Heart left ventricle (tissue), 13 donors: ENCODE data around the gene RNF135.

Source experiments
- POLR2A ChIP-seq, 2 donors: fragments of 450-650 bp; IDR thresholded peaks; one replicate each; pipeline ENCODE4 v1.6.1; 2017; ENCODE audit warnings: antibody characterized with exemption in 2 of 2, mild to moderate bottlenecking in 2 of 2, moderate library complexity in 2 of 2
- TF ChIP-seq, protein P1 (sequence below), 12 donors: fragments of 200-600 bp; sonication (generic) in 4 of 12; IDR thresholded peaks; one replicate each; pipeline versions ENCODE4 v1.5.0 to v1.8.0; 2018 to 2022; ENCODE audit warnings: antibody characterized with exemption in 12 of 12, mild to moderate bottlenecking in 5 of 12
- donor health status: ischemic (EF 13 %, LVEDD 7.1; RV severe dilation, severe dysfunction).
- donor health status: DM: no; HTN: yes; CAD: no.
- donor health status: DM: no; HTN: no; CAD: no.
- donor health status: ischemic (EF 25% LVEDD 6.9; RV normal size, moderate dysfunction).
- donor health status: ischemic (EF 25% LVEDD 5.7; RV mildly dilated, moderate dysfunction).
- donor health status: ischemic (EF 35%, LVEDD 5.7; RV mildly dilated, moderate dysfunction).
- donor health status: nonischemic (EF 11% LVEDD 7.7; RV severe dilation, severe dysfunction).
- donor health status: DM: yes; HTN: yes; CAD: no.
- donor health status: PGD.
- donor health status: ischemic (EF 29% LVEDD 5.4; RV normal size, mild dysfunction).
- donor health status: nonischemic (EF 23%, LVEDD 6.1; RV moderate dilation, normal function).

DNA sequence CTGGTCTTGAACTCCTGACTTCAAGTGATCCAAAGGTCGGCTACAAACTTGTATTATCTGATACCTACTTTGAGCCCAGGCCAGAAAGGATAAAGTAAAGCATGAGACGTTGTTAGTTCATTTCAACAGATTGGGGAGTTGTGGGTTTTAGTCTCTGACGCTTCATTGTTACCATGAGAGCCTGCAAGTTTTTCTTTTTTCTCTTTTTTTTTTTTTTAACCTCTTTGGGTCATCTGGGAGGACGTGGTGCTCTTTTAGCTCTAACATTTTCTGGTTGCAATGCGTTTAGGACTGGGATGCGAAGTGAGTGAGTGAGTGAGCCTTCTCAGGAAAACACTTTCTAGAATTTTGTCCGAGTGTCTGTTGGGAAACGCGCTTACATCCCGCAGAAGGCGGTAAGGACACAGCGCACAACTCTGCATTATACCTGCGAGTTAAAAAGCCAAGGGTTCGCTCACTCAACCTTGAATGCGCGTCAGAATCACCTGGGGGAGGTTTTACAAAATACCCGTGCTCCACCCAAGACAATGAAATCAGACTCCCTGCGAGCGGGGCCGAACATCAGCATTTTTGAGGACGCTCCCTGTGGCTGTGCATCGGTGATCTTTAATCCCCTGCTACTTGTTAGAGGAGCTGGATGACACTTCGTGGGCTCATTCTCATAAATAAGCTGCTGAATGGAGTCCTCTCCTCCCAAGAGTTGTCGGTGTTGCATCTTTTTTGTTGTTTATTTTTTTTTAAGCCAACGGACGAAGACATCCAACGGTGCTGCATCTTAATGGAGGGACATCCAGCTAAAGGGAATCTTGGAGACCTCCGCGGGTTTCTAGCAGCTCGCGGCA is 629 bp upstream of the RNF135 start:
- TF ChIP-seq, protein P1, sequence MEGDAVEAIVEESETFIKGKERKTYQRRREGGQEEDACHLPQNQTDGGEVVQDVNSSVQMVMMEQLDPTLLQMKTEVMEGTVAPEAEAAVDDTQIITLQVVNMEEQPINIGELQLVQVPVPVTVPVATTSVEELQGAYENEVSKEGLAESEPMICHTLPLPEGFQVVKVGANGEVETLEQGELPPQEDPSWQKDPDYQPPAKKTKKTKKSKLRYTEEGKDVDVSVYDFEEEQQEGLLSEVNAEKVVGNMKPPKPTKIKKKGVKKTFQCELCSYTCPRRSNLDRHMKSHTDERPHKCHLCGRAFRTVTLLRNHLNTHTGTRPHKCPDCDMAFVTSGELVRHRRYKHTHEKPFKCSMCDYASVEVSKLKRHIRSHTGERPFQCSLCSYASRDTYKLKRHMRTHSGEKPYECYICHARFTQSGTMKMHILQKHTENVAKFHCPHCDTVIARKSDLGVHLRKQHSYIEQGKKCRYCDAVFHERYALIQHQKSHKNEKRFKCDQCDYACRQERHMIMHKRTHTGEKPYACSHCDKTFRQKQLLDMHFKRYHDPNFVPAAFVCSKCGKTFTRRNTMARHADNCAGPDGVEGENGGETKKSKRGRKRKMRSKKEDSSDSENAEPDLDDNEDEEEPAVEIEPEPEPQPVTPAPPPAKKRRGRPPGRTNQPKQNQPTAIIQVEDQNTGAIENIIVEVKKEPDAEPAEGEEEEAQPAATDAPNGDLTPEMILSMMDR (IDR thresholded peaks at IDR 0.05): no peak
- TF ChIP-seq POLR2A (IDR thresholded peaks at IDR 0.05): no peak
